Calu3 (cell line): ENCODE data around the gene CHD2. TPM values are rescaled to one million over a fixed set of nuclear protein-coding genes. Genes with fewer than 3 reads are reported as not detected.

Source experiments
- BruUV-seq: library from RNA; stranded (reverse); fragments of 400-500 nt; replicated peaks from 2 replicates; lab custom pipeline; 2021; lab: Mats Ljungman, UMichigan
- CTCF ChIA-PET: fragments of 300-600 bp; sonication (Branson Sonifier 250); formaldehyde crosslinking; loops from one replicate; lab custom pipeline; 2022; ENCODE audit warnings: antibody characterized with exemption; lab: Charles Lee
- DNase-seq: peaks from one replicate; pipeline ENCODE4 v3.0.0; 2022
- H3K27ac Mint-ChIP-seq: one replicate; pipeline ENCODE4 v1.8.0; 2022; ENCODE audit warnings: mixed read lengths; ENCODE audit not compliant: unreplicated experiment
- H3K27me3 Mint-ChIP-seq: one replicate; pipeline ENCODE4 v1.8.0; 2022; ENCODE audit warnings: mixed read lengths; ENCODE audit not compliant: unreplicated experiment
- H3K36me3 Mint-ChIP-seq: one replicate; pipeline ENCODE4 v1.8.0; 2022; ENCODE audit warnings: mild to moderate bottlenecking, moderate library complexity, mixed read lengths; ENCODE audit not compliant: insufficient read depth, unreplicated experiment
- H3K4me1 Mint-ChIP-seq: one replicate; pipeline ENCODE4 v1.8.0; 2022; ENCODE audit warnings: mild to moderate bottlenecking, low read depth, mixed read lengths; ENCODE audit not compliant: unreplicated experiment
- H3K4me3 Mint-ChIP-seq: one replicate; pipeline ENCODE4 v1.8.0; 2022; ENCODE audit warnings: mild to moderate bottlenecking, low read depth, moderate library complexity, mixed read lengths; ENCODE audit not compliant: unreplicated experiment
- H3K9me3 Mint-ChIP-seq: one replicate; pipeline ENCODE4 v1.8.0; 2022; ENCODE audit warnings: low read depth, mixed read lengths; ENCODE audit not compliant: unreplicated experiment
- intact Hi-C: fragments of 100-400 bp; cut with micrococcal nuclease; formaldehyde crosslinking; loops from one replicate; pipeline ENCODE4 v1.10.0; 2022; ENCODE audit not compliant: unreplicated experiment
- total RNA-seq: library from RNA; stranded (reverse); gene quantifications from 2 replicates; pipeline ENCODE4 v1.2.3, GENCODE V29; 2022
- TF ChIP-seq, protein P1 (sequence below): fragments of 200-600 bp; IDR thresholded peaks from one replicate; pipeline ENCODE4 v1.8.0; 2022; ENCODE audit warnings: antibody characterized with exemption; ENCODE audit not compliant: unreplicated experiment

CHD2 gene
- total RNA-seq, 1 experiment from 2014 or later: 140 TPM

DNA sequence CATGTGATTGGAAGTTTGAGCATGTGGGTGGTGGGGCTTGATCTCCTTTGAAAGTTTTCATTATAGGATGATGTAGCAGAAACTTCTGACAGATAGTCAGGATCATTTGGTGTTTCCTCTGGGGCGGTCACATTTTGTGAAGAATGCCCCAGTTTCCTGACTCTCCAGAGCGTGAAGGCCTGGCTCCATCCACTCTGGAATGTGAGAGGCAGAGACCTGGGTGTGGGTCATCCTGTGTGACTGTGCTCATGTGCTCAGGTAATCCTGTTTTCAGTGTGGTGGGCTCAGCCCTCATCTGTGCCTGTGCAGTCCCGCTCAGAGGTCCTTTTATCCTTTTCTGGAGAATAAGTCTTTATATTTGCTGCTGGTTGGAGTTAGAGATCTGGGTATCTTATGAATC is 107.9 kb downstream of the CHD2 start:
- Mint-ChIP-seq H3K27me3 (no peaks in the 10 kb centered on the region), H3K36me3 (peaks cover 84% of the 10 kb centered on the region), H3K4me3 (no peak overlapping the region), H3K4me1 (no peaks in the 10 kb centered on the region), H3K27ac (no peak overlapping the region), H3K9me3 (no peaks in the 10 kb centered on the region)
- DNase-seq: no peak
- CTCF ChIA-PET: no interaction called here
- intact Hi-C loops: no loop called here
- TF ChIP-seq, protein P1, sequence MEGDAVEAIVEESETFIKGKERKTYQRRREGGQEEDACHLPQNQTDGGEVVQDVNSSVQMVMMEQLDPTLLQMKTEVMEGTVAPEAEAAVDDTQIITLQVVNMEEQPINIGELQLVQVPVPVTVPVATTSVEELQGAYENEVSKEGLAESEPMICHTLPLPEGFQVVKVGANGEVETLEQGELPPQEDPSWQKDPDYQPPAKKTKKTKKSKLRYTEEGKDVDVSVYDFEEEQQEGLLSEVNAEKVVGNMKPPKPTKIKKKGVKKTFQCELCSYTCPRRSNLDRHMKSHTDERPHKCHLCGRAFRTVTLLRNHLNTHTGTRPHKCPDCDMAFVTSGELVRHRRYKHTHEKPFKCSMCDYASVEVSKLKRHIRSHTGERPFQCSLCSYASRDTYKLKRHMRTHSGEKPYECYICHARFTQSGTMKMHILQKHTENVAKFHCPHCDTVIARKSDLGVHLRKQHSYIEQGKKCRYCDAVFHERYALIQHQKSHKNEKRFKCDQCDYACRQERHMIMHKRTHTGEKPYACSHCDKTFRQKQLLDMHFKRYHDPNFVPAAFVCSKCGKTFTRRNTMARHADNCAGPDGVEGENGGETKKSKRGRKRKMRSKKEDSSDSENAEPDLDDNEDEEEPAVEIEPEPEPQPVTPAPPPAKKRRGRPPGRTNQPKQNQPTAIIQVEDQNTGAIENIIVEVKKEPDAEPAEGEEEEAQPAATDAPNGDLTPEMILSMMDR: no peak
- BruUV-seq: no TSS peak

DNA sequence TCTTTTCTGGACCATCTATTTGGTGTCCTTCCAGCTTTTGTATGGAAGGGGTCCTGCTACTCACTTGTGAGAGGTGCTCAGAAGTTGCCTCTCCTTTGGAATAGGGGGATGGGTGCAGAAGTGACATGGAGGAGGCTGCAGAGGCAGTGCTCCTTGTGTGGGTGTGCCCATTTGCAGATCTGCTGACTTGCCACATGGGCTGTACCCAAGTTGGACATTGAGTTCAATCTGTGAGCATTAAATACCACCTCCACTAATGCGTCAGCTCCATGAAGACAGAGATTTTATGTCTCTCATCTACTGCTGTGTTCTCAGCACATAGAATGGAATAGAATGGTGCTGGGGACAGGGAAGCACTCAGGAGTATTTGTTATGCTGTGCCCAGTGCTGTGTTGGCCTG is 112.7 kb downstream of the CHD2 start:
- no peak for DNase-seq
- intact Hi-C loops: no loop called here
- Mint-ChIP-seq H3K9me3 (no peaks in the 10 kb centered on the region), H3K36me3 (peaks cover 90% of the 10 kb centered on the region), H3K4me3 (no peak overlapping the region), H3K27me3 (no peaks in the 10 kb centered on the region), H3K27ac (no peak overlapping the region), H3K4me1 (no peaks in the 10 kb centered on the region)
- CTCF ChIA-PET: no interaction called here
- TF ChIP-seq, protein P1: no peak
- BruUV-seq: no TSS peak

DNA sequence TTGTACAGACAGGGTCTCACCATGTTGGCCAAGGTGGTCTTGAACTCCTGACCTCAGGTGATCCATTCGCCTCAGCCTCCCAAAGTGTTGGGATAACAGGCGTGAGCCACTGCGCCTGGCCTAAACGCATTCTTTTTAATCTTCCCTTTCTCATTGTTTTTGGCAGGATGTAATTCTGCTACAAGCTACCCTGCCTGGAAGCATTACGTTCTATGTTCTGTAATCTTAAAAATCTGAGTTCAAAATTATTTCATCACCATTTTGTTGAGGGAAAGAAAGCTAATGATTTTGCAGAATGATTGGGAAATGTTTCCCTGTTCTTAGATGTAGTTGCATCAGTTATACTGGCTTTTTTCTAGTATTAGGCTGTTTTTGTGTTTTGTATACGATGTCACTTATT is 117.4 kb downstream of the CHD2 start:
- intact Hi-C loops: no loop called here
- H3K4me3 Mint-ChIP-seq: no peak overlapping the region

DNA sequence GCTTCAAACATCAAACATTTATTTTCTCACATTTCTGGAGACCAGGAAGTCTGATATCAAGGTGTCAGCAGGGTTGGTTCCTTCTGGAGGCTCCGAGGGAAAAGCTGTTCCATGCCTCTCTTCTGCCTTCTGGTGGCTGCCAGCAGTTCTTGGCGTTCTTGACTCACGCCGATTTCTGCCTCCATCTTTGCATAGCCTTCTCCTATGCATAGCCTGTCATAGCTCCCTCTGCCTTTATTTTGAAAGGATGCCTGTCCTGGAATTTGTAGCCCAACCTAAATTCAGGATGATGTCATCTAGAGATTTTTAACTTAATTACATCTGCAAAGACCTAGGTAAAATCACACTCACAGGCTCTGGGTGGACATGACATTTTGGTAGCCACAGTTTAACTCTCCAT is 118.5 kb downstream of the CHD2 start:
- no TSS peak for BruUV-seq
- H3K9me3 Mint-ChIP-seq: no peaks in the 10 kb centered on the region
- TF ChIP-seq, protein P1: no peak
- peaks cover 90% of the 10 kb centered on the region for H3K36me3 Mint-ChIP-seq
- no peaks in the 10 kb centered on the region for H3K27me3 Mint-ChIP-seq
- no peak for DNase-seq
- CTCF ChIA-PET: interaction anchor here (0.6 to 1.0 kb wide), 2 partner anchors 19 to 221 kb away, joined by 3 to 5 read pairs; no protein-coding TSS in a partner anchor
- H3K4me1 Mint-ChIP-seq: no peaks in the 10 kb centered on the region
- intact Hi-C loops: no loop called here
- H3K27ac Mint-ChIP-seq: peak overlapping the region; percentile 45
- H3K4me3 Mint-ChIP-seq: no peak overlapping the region

More for the DNA sequence above, 117.4 kb downstream of the CHD2 start:
- Mint-ChIP-seq H3K36me3 (peaks cover 91% of the 10 kb centered on the region), H3K27ac (no peak overlapping the region), H3K9me3 (no peaks in the 10 kb centered on the region), H3K4me1 (no peaks in the 10 kb centered on the region), H3K27me3 (no peaks in the 10 kb centered on the region)
- BruUV-seq: no TSS peak
- TF ChIP-seq, protein P1: no peak
- DNase-seq: no peak
- CTCF ChIA-PET: no interaction called here
